T-cell (primary cell): ENCODE results near the gene ANTKMT. TPM values are rescaled to one million over a fixed set of nuclear protein-coding genes. Genes with fewer than 3 reads are reported as not detected.

Experiments used
- ATAC-seq, 4 experiments: fragments of 200-7000 bp in 3 of 4; fragments of 150-1000 bp in 1 of 4; cut with Tn5 transposase; replicated peaks in 1 of 4; 1 replicate in 3 of 4; 2 replicates in 1 of 4; pipeline ENCODE4 v1.10.0; 2021; ENCODE audit warnings: moderate library complexity in 3 of 4, mild to moderate bottlenecking in 2 of 4, moderate number of reproducible peaks in 1 of 4
- CTCF ChIA-PET, 2 donors: fragments of 300-600 bp; sonication (Branson Sonifier 250); formaldehyde crosslinking; loops; one replicate each; lab custom pipeline; 2022; ENCODE audit warnings: antibody characterized with exemption in 2 of 2; lab: Charles Lee
- POLR2A ChIA-PET, 2 donors: fragments of 300-600 bp; sonication (Branson Sonifier 250); formaldehyde crosslinking; loops; one replicate each; lab custom pipeline; 2022; ENCODE audit warnings: antibody characterized with exemption in 2 of 2; lab: Charles Lee
- DNase-seq, 35 experiments: peaks; one replicate each; pipeline versions ENCODE4 v3.0.0 to v3.0.0-alpha.2; 2013 to 2023
- H3K27ac ChIP-seq: one replicate; pipeline ENCODE4 v1.5.1; 2013; ENCODE audit warnings: low read length
- H3K27me3 ChIP-seq, 2 experiments: replicated peaks in 1 of 2; 1 replicate in 1 of 2; 2 replicates in 1 of 2; pipeline versions ENCODE4 v1.6.1 to v1.7.0; 2013; ENCODE audit warnings: low read length in 1 of 2, mixed read lengths in 1 of 2; ENCODE audit not compliant: control insufficient read depth in 2 of 2, insufficient read depth in 2 of 2; ENCODE audit errors: extremely low read depth in 1 of 2
- H3K36me3 ChIP-seq, 2 donors: 1 replicate in 1 of 2; 2 replicates in 1 of 2; pipeline versions ENCODE4 v1.6.1 to v1.7.0; 2013; ENCODE audit warnings: low read length in 1 of 2; ENCODE audit not compliant: control insufficient read depth in 2 of 2, insufficient read depth in 1 of 2; ENCODE audit errors: extremely low read depth in 1 of 2
- H3K4me1 ChIP-seq, 2 experiments: 1 replicate in 1 of 2; 2 replicates in 1 of 2; pipeline versions ENCODE4 v1.6.1 to v1.7.0; 2013; ENCODE audit warnings: low read length in 2 of 2, mixed read lengths in 1 of 2; ENCODE audit not compliant: insufficient read depth in 2 of 2, control insufficient read depth in 1 of 2; ENCODE audit errors: extremely low read depth in 1 of 2
- H3K4me3 ChIP-seq, 2 donors: 1 replicate in 1 of 2; 2 replicates in 1 of 2; pipeline versions ENCODE4 v1.5.1 to v1.7.0; 2013; ENCODE audit warnings: mild to moderate bottlenecking in 2 of 2, low read length in 1 of 2, moderate library complexity in 1 of 2; ENCODE audit not compliant: control insufficient read depth in 1 of 2; ENCODE audit errors: extremely low read depth in 1 of 2
- H3K9me3 ChIP-seq: 2 replicates; pipeline ENCODE4 v1.7.0; 2013
- H3K27ac Mint-ChIP-seq, 2 donors: one replicate each; pipeline ENCODE4 v1.8.0; 2020 to 2021; ENCODE audit warnings: mild to moderate bottlenecking in 2 of 2, mixed read lengths in 2 of 2
- H3K27me3 Mint-ChIP-seq, 2 donors: one replicate each; pipeline ENCODE4 v1.8.0; 2021 to 2022; ENCODE audit warnings: mixed read lengths in 2 of 2
- H3K36me3 Mint-ChIP-seq: one replicate; pipeline ENCODE4 v1.8.0; 2021; ENCODE audit warnings: mixed read lengths
- H3K4me1 Mint-ChIP-seq, 3 donors: one replicate each; pipeline ENCODE4 v1.8.0; 2020 to 2022; ENCODE audit warnings: mixed read lengths in 3 of 3, mild to moderate bottlenecking in 1 of 3
- H3K4me3 Mint-ChIP-seq, 3 donors: one replicate each; pipeline ENCODE4 v1.8.0; 2020 to 2022; ENCODE audit warnings: mild to moderate bottlenecking in 3 of 3, mixed read lengths in 3 of 3, moderate library complexity in 3 of 3
- H3K9me3 Mint-ChIP-seq, 3 donors: one replicate each; pipeline ENCODE4 v1.8.0; 2020 to 2022; ENCODE audit warnings: mixed read lengths in 3 of 3
- WGBS: methylation state at CpG from one replicate; pipeline ENCODE4 v1.1.5; 2013; ENCODE audit warnings: missing lambda C conversion rate; ENCODE audit not compliant: insufficient coverage; 5-methylcytosine and 5-hydroxymethylcytosine counted together
- total RNA-seq, 35 experiments: library from RNA in 6 of 35; stranded (reverse) in 6 of 35; fragments of 120-200 nt in 1 of 35; gene quantifications; one replicate each; pipeline versions ENCODE4 v1.2.1 to v1.2.4 and lab custom pipeline; 2013 to 2026

Gene ANTKMT
- total RNA-seq, 5 donors from 2014 or later (not counting 1 experiment from before 2014, with no cell fraction given) = 22.9 to 38.8 (median 27.2) TPM

DNA sequence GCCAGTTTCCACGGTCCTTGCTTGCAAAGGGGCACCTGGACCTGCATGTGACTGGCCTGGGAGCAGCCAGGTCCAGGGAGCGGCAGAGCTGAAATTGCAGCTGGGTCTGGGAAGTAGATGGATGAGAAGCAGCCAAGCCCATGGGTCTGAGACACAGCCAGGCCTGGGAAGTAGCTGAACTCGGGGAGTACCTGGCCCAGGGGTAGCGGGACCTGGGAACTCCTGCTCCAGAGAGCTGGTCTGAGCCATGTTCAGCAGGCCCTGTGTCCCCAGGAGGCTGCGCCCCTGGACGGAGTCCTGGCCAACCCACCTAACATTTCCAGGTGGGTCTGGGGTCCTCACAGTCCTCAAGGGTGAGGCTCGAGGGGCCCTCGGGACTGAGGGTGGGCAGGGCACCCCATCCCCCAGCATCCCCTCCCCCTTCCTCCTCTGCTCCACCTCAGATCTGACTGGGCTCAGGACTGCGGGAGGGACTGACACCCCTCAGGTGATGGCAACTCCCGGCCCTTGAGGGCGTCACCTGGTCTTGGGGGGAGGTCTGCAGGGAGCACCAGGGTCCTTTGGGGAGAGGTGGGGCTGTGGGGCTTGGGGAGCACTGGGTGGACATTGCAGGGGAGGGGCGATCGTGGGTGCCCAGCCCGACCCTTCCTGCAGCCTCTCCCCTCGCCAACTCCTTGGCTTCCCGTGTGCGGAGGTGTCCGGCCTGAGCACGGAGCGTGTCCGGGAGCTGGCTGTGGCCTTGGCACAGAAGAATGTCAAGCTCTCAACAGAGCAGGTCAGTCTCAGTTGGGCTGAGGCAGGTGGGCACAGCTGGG, 42.6 kb downstream of the ANTKMT start:
- DNase-seq (no peak), ATAC-seq (no peak)
- Histone ChIP-seq H3K27me3 (peaks cover 0 to 41% of the 10 kb centered on the region in 2 experiments), H3K36me3 (no peaks in the 10 kb centered on the region), H3K27ac (no peak overlapping the region), H3K4me1 (no peaks in the 10 kb centered on the region), H3K9me3 (no peaks in the 10 kb centered on the region), H3K4me3 (no peak overlapping the region)
- ChIA-PET CTCF (no interaction called here), POLR2A (no interaction called here)
- Mint-ChIP-seq H3K27ac (no peak overlapping the region), H3K4me1 (no peaks in the 10 kb centered on the region), H3K36me3 (no peaks in the 10 kb centered on the region), H3K4me3 (no peak overlapping the region), H3K9me3 (no peaks in the 10 kb centered on the region), H3K27me3 (peaks cover 0 to 2% of the 10 kb centered on the region in 2 donors)
- WGBS = 89% methylated on average over 17 of the region's 21 CpGs

GRCh38 chr16:764184-764750, 43.3 kb downstream of the ANTKMT start:
- Mint-ChIP-seq H3K4me3 (no peak overlapping the region), H3K36me3 (no peaks in the 10 kb centered on the region), H3K9me3 (no peaks in the 10 kb centered on the region), H3K27me3 (peaks cover 0 to 2% of the 10 kb centered on the region in 2 donors), H3K4me1 (no peaks in the 10 kb centered on the region), H3K27ac (no peak overlapping the region)
- 82% methylated on average over 17 of the region's 20 CpGs for WGBS
- Histone ChIP-seq H3K4me3 (no peak overlapping the region), H3K27me3 (peaks cover 0 to 44% of the 10 kb centered on the region in 2 experiments), H3K4me1 (no peaks in the 10 kb centered on the region), H3K36me3 (no peaks in the 10 kb centered on the region), H3K27ac (no peak overlapping the region), H3K9me3 (no peaks in the 10 kb centered on the region)
- ATAC-seq = no peak
- DNase-seq = no peak
- ChIA-PET CTCF (no interaction called here), POLR2A (no interaction called here)

GRCh38 chr16:764848-765487, 44.0 kb downstream of the ANTKMT start:
- Mint-ChIP-seq H3K4me1 (no peaks in the 10 kb centered on the region), H3K36me3 (no peaks in the 10 kb centered on the region), H3K9me3 (no peaks in the 10 kb centered on the region), H3K4me3 (no peak overlapping the region), H3K27me3 (peaks cover 0 to 2% of the 10 kb centered on the region in 2 donors), H3K27ac (no peak overlapping the region)
- ChIA-PET CTCF (no interaction called here), POLR2A (no interaction called here)
- Histone ChIP-seq H3K27me3 (peaks cover 0 to 47% of the 10 kb centered on the region in 2 experiments), H3K36me3 (no peaks in the 10 kb centered on the region), H3K4me1 (no peaks in the 10 kb centered on the region), H3K27ac (no peak overlapping the region), H3K9me3 (no peaks in the 10 kb centered on the region), H3K4me3 (no peak overlapping the region)
- WGBS = 94% methylated on average over 32 of the region's 38 CpGs
- no peak for DNase-seq
- no peak for ATAC-seq

- no peaks in the 10 kb centered on the region for H3K4me1 Mint-ChIP-seq
- H3K4me3 ChIP-seq = no peak overlapping the region
- POLR2A ChIA-PET = no interaction called here
These were observed 44.5 kb downstream of the ANTKMT start for GRCh38 chr16:765488-765865.

DNA sequence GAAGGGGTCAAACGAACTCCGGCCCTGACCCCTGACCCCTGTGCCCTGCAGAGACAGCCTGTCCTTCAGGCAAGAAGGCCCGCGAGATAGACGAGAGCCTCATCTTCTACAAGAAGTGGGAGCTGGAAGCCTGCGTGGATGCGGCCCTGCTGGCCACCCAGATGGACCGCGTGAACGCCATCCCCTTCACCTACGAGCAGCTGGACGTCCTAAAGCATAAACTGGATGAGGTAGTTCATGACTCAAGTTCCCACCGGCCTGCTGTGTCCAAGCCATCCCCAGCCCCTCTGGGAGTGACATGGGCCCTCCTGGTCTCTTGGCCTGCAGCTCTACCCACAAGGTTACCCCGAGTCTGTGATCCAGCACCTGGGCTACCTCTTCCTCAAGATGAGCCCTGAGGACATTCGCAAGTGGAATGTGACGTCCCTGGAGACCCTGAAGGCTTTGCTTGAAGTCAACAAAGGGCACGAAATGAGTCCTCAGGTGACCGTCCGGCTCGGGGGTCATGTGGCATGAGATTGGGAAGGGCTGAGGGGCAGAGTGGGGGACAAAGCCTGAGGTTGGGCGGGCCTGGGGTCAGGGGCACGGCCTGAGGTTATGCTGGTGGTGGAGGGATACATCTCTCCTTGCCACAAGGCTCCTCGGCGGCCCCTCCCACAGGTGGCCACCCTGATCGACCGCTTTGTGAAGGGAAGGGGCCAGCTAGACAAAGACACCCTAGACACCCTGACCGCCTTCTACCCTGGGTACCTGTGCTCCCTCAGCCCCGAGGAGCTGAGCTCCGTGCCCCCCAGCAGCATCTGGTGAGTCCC, 45.3 kb downstream of the ANTKMT start:
- 85% methylated on average over 26 of the region's 29 CpGs for WGBS
- no peaks in the 10 kb centered on the region for H3K36me3 Mint-ChIP-seq
- Histone ChIP-seq H3K27me3 (peaks cover 0 to 46% of the 10 kb centered on the region in 2 experiments), H3K36me3 (no peaks in the 10 kb centered on the region), H3K27ac (no peak overlapping the region), H3K4me3 (no peak overlapping the region), H3K4me1 (no peaks in the 10 kb centered on the region), H3K9me3 (no peaks in the 10 kb centered on the region)
- DNase-seq = no peak
- H3K9me3 Mint-ChIP-seq = no peaks in the 10 kb centered on the region
- no peak for ATAC-seq
- no peak overlapping the region for H3K4me3 Mint-ChIP-seq
- peaks cover 0 to under 1% of the 10 kb centered on the region in 2 donors for H3K27me3 Mint-ChIP-seq
- no peaks in the 10 kb centered on the region for H3K4me1 Mint-ChIP-seq
- no peak overlapping the region for H3K27ac Mint-ChIP-seq
- CTCF ChIA-PET = interaction anchor here in 1 of 2 donors (0.7 kb wide), 1 partner anchor 25 kb away, joined by 3 read pairs; no protein-coding TSS in a partner anchor
- POLR2A ChIA-PET = no interaction called here

More at GRCh38 chr16:765488-765865, 44.5 kb downstream of the ANTKMT start:
- CTCF ChIA-PET = interaction anchor here in 1 of 2 donors (0.7 kb wide), 1 partner anchor 26 kb away, joined by 3 read pairs; no protein-coding TSS in a partner anchor
- Mint-ChIP-seq H3K9me3 (no peaks in the 10 kb centered on the region), H3K36me3 (no peaks in the 10 kb centered on the region), H3K4me3 (no peak overlapping the region), H3K27ac (no peak overlapping the region), H3K27me3 (peaks cover 0 to 2% of the 10 kb centered on the region in 2 donors)
- 89% methylated on average over 27 of the region's 29 CpGs for WGBS
- Histone ChIP-seq H3K36me3 (no peaks in the 10 kb centered on the region), H3K4me1 (no peaks in the 10 kb centered on the region), H3K9me3 (no peaks in the 10 kb centered on the region), H3K27me3 (peaks cover 0 to 49% of the 10 kb centered on the region in 2 experiments), H3K27ac (no peak overlapping the region)
- ATAC-seq = no peak
- DNase-seq = no peak
